GM18870 (cell line): ENCODE data around the gene NCOA1.

Source experiments
- ATAC-seq: cut with Tn5 transposase; IDR thresholded peaks from one replicate; pipeline ENCODE4 v1.9.1; 2021; ENCODE audit warnings: moderate library complexity; ENCODE audit not compliant: unreplicated experiment

NCOA1 gene

DNA sequence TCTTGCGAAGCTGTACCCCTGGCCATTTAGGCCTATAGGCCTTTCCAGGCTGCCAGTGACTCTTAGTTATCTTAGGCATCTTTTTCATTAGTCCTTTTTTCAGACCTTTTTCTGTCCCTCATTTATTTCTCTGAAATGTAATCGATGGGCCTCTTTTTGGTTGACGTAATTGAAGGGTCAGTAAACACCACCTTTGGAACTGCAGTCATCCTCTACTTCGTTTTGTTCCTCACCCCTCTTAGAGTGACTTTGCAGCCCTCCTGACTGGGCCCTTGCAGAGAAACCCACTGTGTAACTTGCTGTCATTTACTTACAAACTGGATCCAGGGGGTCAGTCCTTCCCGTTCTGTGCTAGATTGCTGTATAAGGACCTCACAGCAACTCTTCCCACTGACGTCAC lies 325.4 kb downstream of the NCOA1 start:
- no peak for ATAC-seq

DNA sequence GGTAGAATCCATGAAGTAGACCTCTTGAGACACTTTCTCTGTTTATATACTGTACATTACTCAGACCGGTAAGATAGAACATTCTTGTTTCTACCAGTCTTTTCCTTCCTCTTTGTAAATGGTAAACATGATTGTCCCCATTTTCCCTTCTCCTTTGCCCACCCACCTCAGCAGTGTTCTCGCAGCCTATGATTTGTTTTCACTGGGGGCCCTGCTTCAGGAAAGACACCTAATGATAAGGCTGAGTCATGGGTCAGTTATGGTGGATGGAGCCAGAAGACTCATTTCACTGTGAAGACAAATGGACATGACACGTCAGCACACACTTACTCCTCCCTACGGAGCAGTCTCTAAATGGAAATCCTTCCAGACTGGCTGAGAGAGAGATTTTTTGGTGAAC lies 325.8 kb downstream of the NCOA1 start:
- ATAC-seq, result no peak

DNA sequence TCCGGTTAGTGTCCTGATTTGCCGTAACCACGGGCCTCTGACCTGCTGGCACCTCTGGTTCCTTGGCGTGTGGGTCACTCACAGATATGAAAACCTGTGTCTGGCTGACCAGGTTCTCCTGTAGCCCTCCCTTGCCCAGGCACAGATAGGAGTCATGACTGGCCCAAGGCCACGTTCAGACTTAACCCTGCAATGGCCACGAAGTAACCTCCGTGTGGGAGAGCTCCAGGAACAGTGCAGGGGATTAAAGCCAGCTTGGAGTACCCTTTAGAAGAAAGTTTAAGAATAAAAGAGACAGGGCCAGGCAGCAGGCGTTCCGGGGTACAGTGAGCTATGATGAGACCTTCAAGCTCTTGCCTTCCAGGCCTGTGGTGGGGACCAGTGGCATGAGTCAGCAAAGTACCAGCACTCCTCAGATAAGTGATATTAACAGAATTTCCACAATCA lies 327.7 kb downstream of the NCOA1 start:
- no peak for ATAC-seq

DNA sequence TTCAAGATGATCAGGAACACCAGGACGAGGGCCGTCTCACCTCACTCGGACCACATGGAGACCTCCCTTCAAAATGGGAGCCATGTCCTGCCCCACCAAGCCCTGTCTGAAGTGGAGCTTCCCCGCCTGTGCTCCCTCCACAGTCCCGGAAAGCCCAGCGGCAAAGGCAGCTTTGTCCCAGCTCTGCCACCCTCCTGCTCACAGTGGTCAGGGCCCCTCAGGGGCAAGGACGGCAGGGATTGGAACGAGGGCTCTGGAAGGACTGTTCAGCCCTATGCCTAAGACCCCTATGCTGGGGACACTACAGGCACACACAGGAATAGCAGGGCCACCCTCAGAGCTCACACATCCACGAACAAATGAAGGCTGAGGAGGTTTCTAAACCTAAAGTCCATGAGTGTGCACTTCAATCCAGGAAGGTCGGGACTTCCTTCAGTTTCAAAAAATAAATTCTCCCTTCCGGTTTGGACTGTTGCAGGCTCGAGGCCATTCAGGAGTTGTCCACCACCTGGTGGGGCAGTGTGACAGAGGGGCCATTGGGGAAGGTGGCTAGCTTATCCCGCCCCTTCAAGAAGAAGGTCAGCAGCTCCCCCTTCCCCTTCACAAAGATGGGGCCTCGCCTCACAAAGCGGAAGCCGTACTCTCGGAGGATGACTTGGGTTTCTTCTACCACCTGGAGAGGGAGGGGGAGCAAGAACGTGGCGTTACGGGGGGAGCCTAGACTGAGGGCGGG lies 328.6 kb downstream of the NCOA1 start:
- no peak for ATAC-seq

DNA sequence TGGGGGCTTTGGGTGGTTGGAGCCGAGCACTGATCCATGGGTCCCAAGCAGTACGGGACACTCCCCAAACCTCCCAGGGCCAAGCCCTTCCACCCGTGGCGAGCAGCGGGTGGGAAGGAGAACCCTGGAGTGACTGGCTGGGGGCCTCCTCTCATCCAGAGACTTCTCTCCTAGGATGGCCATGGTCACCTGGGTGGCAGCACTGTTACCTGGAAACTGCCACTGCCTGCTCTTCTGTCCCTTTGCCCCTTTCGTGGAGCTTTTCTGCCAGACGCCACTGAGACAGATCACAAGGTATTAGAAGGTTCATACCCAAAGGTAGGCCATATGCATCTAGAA lies 329.1 kb downstream of the NCOA1 start:
- ATAC-seq, result no peak
